SK-N-SH treated with all-trans-retinoic acid at 6 μM for 48 hours (cell line): Measurements from ENCODE around the gene HRH1.

Experiments
- ARNTL ChIP-seq: fragments of 450-650 bp; formaldehyde crosslinking; IDR thresholded peaks from 2 replicates; pipeline ENCODE4 v1.5.0; 2020; ENCODE audit warnings: low read depth, mild to moderate bottlenecking, moderate library complexity, borderline replicate concordance
- BACH2 ChIP-seq: fragments of 250-450 bp; sonication (Bioruptor Pico); IDR thresholded peaks from 2 replicates; pipeline ENCODE4 v1.9.0; 2021; ENCODE audit warnings: mild to moderate bottlenecking, borderline replicate concordance
- CSDC2 ChIP-seq: fragments of 250-450 bp; sonication (Bioruptor Pico); IDR thresholded peaks from 2 replicates; pipeline ENCODE4 v1.5.0; 2020; ENCODE audit warnings: mild to moderate bottlenecking, moderate library complexity
- ESRRG ChIP-seq: fragments of 250-450 bp; sonication (Bioruptor Pico); IDR thresholded peaks from 2 replicates; pipeline ENCODE4 v1.6.1; 2021; ENCODE audit warnings: mild to moderate bottlenecking
- GLIS3 ChIP-seq: fragments of 250-450 bp; sonication (Bioruptor Pico); IDR thresholded peaks from 2 replicates; pipeline ENCODE4 v1.5.0; 2020; ENCODE audit warnings: mild to moderate bottlenecking, moderate library complexity
- OSR1 ChIP-seq: fragments of 250-450 bp; sonication (Bioruptor Pico); IDR thresholded peaks from 2 replicates; pipeline ENCODE4 v1.8.0; 2022; ENCODE audit warnings: moderate library complexity, mild to moderate bottlenecking, inconsistent platforms
- RARB ChIP-seq: fragments of 250-450 bp; sonication (Bioruptor Pico); IDR thresholded peaks from 2 replicates; pipeline ENCODE4 v1.8.0; 2021; ENCODE audit warnings: mild to moderate bottlenecking, moderate library complexity
- ZFP3 ChIP-seq: fragments of 250-450 bp; sonication (Bioruptor Pico); IDR thresholded peaks from 2 replicates; pipeline ENCODE4 v1.5.0; 2020; ENCODE audit warnings: mild to moderate bottlenecking, moderate library complexity
- ZFP30 ChIP-seq: fragments of 450-650 bp; formaldehyde crosslinking; IDR thresholded peaks from 2 replicates; pipeline ENCODE4 v1.5.0; 2022; ENCODE audit warnings: mild to moderate bottlenecking, moderate library complexity
- ZNF8 ChIP-seq: fragments of 450-650 bp; formaldehyde crosslinking; IDR thresholded peaks from 2 replicates; pipeline ENCODE4 v1.5.0; 2020; ENCODE audit warnings: mild to moderate bottlenecking, moderate library complexity
- TF ChIP-seq, protein P1 (sequence below): fragments of 250-450 bp; sonication (Bioruptor Pico); IDR thresholded peaks from 2 replicates; pipeline ENCODE4 v1.8.0; 2020; ENCODE audit warnings: mild to moderate bottlenecking, moderate library complexity, borderline replicate concordance

DNA sequence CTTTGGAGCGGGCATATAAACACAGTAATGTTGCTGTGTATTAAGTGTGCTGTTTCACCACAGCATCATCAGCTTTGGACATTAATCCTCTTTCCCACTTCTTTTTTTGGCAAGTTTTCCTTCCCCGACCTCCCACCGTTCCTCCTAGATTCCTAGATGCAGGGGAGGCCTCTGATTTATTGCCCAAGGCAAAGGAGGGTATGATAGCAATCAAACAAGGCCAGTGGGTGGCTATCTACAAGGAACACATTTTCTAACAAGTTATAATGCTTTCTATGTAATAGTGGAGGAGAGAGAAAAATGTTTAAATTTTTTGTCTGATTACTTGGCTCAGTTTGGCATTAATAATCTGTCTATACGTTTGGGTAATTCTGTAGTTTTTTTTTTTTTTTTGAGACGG lies 156.0 kb downstream of the HRH1 start:
- TF ChIP-seq OSR1 (CRISPR knock-in tag) (no peak), BACH2 (no peak), ZFP3 (CRISPR knock-in tag) (no peak), ZFP30 (no peak), ESRRG (CRISPR knock-in tag) (no peak), RARB (CRISPR knock-in tag) (no peak), ZNF8 (CRISPR knock-in tag) (no peak), ARNTL (CRISPR knock-in tag) (no peak), CSDC2 (no peak), GLIS3 (no peak)
- TF ChIP-seq, protein P1, sequence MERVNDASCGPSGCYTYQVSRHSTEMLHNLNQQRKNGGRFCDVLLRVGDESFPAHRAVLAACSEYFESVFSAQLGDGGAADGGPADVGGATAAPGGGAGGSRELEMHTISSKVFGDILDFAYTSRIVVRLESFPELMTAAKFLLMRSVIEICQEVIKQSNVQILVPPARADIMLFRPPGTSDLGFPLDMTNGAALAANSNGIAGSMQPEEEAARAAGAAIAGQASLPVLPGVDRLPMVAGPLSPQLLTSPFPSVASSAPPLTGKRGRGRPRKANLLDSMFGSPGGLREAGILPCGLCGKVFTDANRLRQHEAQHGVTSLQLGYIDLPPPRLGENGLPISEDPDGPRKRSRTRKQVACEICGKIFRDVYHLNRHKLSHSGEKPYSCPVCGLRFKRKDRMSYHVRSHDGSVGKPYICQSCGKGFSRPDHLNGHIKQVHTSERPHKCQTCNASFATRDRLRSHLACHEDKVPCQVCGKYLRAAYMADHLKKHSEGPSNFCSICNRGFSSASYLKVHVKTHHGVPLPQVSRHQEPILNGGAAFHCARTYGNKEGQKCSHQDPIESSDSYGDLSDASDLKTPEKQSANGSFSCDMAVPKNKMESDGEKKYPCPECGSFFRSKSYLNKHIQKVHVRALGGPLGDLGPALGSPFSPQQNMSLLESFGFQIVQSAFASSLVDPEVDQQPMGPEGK (CRISPR knock-in tag), result no peak
